Measurements from ENCODE around the gene ITGBL1.
A peak's percentile ranks its signal among the peaks of the same experiment; 100 is the strongest.

The ITGBL1 gene

GRCh38 chr13:101707659-101708058 lies 255.2 kb downstream of the ITGBL1 start:
- DNase-seq = no peak

DNA sequence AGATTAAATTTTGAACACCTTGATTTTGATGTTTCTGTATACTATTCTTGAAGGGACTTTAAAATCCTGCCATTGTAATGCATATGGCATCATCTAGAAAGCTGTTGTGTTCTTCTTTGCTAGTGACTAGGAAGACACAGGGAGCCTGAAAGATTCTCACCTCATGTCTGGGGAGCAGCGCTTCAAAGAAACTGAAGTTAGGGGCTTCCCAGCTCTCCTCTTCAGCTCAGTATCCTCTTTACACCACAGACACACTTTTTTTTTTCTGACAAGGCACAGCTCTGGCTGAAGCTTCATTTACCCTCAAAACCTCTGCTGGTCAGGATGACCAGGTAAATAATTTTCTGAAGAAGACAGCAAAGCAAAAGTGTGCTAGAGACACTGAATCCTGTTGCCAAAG lies 255.6 kb downstream of the ITGBL1 start:
- no peak for DNase-seq

- peak in 1 of 3 experiments; percentile 42 for DNase-seq
Observed at GRCh38 chr13:101709952-101710351, 257.5 kb downstream of the ITGBL1 start.

DNA sequence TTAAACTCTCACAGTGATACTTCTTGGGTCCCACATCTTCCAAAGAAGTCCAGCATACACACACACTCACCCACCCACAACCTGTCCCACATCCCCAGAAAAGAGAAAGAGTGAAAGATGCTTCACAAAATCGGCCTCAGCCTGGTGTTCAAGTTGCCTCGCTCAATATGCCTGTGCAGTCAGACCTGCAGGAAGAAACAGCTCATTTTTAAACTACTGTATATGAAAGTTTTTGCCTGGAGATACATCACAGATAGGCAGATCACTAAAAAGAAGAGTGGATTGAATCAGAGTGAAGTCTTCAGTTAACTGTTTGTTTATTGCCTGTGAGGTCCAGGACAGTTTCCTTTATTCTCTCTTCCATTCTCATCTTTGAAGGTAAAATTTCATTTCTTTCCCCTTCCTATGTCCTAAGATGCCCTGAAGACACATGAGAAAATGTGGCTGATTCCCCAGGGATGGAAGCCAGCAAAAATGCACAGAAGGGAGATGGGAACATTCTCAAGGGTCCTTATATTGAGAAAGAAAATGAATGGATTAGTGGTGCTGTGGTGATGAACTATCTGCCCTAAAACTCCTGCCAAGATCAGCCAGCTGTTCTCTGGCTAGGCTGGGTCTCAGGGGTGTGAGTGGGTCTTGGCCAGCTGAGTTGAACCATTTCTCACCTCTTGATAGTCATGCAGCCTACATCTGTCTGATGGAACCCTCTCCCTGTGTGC lies 259.0 kb downstream of the ITGBL1 start:
- DNase-seq = no peak

DNA sequence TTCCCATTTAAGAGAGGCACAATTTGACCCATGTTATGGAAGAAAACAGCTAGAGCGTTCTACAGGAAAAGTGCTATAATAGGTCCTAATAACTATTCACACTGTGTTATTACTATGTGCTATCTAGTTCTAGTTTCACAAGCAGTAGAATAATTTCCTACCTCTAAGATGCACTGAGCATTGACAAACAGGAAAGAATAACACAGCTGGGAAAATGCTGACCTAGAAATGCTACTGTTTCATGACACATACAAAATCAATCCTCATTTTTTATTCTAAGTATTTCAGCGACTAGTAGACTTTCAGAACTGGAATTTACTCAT lies 259.5 kb downstream of the ITGBL1 start:
- no peak for DNase-seq

DNA sequence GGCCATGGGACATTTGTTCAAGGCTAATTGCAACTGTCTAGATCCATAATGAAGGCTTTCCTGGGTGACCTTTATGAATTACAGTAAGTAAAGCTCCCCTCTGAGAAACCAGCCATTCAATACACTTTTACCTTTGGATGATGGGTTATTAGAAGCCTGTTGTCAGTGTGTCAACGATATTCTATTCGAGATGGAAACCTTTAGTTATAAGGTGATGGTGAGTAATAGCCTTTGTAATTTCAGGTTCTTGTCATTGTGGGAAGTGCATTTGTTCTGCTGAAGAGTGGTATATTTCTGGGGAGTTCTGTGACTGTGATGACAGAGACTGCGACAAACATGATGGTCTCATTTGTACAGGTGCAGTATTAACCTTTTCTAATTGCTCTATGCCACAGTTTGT lies 261.7 kb downstream of the ITGBL1 start:
- DNase-seq = peak in 2 of 3 experiments; percentile 59 to 89

DNA sequence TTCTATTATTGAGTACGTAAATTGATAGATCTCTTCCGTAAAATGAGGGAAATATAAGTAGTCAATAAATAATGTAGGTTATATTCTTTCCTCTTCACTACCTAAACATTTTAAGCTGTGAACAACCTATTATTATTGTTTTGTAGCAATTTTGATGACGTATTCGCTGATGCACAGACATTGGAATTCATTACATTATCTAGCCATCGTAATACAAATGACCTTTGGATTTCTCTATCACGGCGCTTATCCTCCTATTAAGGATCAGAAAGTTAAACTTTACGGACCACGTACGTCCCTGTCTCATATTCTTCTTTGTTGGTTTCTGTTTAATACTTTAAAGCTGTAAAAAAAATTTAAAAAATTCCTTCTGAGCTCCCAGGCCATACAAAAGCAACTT lies 264.9 kb downstream of the ITGBL1 start:
- DNase-seq = no peak

DNA sequence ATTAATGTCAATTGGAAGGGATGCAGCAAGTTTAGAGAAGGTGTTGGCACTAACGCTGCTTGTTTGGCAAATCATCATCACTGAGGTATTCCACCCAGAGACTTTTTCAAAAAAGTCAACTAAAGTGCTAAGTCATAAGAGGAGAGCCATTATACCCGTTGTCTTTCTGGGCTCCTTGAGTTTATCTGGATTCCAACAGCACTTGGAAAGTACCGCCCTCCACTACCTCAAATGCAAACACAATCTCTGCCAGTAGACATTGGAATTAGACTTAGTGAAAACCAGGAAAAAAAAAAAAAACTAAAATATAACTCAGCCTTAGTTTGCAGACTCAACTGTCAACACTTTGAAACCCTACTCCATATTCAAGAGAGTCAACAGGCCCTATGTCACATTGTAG lies 266.0 kb downstream of the ITGBL1 start:
- no peak for DNase-seq

DNA sequence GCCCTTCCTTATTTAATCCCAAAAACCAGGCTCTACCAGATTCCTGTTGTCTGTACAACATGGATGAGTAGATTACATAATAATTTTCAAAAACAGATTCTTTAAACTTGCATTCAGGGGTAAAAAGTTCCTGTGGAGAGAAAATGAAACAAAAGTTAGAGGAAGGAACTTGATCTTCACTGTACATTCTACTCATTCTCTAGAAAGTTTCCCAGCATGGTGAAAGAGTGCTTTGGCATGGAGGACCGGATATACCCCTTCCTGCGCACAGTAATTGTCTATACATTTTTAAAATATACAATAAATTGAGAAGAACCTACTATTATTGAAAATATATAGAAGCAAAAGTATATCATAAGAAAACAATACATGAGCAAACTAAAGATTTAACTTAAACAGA lies 274.2 kb downstream of the ITGBL1 start:
- DNase-seq = no peak

- DNase-seq = no peak
Observed at GRCh38 chr13:101727118-101727517, 274.6 kb downstream of the ITGBL1 start.

- peak in 1 of 3 experiments; percentile 47 for DNase-seq
Observed at GRCh38 chr13:101728021-101728420, 275.5 kb downstream of the ITGBL1 start.

DNA sequence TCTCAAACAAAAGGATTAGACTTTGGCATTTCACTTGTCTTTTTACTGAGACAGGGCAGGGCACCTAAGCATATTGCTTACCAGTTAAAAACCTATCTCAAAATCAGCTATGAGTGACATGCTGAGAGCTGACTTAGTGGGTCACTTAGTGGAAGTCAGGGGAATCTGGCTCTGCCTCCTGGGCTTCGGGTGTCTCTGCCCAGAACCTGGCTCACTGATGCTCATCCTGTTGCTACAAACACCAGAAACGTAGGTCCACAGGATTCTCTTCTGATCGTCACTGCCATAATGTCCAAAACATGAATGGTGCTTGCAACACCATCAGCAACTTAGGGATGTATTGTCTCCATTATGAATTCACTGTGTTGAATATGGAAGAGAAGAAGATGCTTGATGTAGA lies 276.1 kb downstream of the ITGBL1 start:
- no peak for DNase-seq

GRCh38 chr13:101730420-101731000 lies 278.0 kb downstream of the ITGBL1 start:
- DNase-seq = peak in 2 of 3 experiments; percentile 76 to 96

DNA sequence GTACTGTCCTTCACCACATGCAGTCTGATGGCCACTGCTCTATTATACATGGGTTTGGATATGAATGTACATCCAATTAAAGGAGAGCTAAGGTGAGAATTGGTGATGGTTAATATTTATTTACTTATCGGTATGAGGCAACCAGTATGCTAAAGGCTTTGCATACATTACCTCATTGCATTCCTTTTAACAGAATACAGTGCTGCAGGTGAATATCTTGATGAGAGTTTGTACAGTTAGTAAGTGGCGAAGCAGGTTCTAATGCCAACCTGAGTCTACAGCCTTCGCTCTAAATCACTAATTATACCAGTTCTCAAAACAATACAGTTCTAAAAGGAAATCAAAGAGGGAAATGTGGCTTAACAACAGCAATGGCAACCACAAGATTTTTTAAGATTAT lies 284.1 kb downstream of the ITGBL1 start:
- DNase-seq = peak in 2 of 3 experiments; percentile 19 to 72

- no peak for DNase-seq
Observed at GRCh38 chr13:101738336-101738735, 285.9 kb downstream of the ITGBL1 start.

DNA sequence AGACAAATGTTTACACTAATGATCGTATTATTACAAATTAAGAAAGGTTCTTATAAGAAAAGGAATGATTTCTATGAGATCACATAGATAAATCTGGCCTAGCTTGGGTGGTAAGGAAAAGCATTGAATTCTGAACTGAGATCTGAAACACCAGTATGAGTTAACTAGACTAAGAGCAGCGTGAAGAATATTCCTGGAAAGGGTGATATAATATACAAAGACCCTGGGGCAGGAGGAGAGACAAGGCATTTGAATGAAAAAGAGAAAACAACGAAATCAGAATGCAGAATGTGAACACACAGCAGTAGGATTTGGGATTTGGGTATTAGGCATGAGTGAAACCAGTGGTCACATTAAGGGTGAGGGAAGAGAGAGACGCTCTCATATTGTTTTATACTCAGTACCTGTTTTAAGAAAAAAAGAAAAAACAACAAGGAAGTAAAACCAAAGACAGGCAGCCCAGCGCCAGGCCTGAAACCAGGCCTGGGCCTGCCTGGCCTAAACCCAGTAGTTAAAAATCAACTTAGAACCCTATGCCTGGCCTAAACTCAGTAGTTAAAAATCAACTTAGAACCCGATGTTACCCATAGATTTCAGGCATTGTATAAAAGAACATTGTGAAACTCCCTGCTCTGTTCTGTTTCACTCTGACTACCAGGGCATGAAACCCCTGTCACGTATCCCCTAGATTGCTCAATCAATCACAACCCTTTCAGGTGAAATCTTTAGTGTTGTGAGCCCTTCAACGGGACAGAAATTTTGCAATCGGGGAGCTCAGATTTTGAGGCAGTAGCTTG lies 287.1 kb downstream of the ITGBL1 start:
- DNase-seq = no peak

- DNase-seq = no peak
Observed at GRCh38 chr13:101746513-101746912, 294.0 kb downstream of the ITGBL1 start.

DNA sequence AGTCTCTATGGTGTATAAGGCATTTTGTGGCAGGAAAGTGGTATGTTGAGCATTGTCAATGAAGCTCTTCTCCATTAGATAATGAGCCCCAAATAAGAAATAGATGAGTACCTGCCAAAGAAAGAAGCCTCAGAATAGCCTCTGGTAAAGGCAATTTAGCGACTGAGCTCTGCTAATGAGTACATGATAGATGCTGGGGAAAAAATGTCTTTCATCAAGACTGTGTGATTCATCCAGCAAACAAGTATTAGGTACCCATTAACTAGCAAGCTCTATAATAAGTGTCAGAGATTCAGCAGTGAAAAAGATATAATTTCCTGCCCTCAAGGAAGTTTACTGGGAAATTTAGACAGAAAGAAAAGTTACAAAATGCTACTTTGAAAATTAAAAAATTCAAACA lies 294.6 kb downstream of the ITGBL1 start:
- peak in 1 of 3 experiments; percentile 54 for DNase-seq

DNA sequence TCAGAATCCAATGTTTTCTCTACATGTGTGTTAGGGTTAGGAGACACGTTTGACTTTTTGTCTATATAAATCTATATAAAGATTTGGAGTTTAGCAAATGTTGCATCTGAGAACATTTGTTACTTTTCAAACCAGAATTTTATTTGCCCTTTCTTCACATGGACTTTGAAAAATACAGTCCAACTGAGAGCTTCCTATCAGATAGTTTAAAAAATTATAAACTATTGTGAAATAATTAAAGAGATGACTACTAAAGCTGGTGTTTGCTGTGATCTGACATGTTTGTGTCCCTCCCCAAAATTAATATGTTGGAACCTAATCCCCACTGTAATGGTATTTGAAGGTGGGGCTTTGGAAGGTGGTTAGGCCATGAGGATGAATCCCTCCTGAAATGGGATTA lies 297.1 kb downstream of the ITGBL1 start:
- DNase-seq = no peak

- peak; percentile 83 to 99 (median 93) for DNase-seq
Observed at GRCh38 chr13:101751488-101751887, 299.0 kb downstream of the ITGBL1 start.

DNA sequence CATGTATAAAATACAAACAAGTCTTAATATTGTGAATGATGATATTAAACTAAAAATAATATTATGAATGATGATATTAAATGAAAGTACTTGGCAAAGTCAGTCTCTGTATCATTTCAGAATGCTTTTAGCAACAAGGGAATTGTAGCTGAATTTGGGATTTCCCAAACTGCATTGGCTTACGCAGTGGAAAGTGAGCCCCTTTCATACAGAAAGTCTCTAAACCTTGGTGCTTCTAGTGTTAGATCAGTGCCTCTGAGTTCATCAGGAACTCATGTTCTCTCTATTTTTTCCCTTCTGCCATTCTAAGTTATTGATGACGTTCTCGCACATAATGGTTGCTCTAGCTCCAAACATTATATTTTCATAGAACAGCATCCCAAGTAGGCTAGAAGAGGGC lies 300.0 kb downstream of the ITGBL1 start:
- no peak for DNase-seq

DNA sequence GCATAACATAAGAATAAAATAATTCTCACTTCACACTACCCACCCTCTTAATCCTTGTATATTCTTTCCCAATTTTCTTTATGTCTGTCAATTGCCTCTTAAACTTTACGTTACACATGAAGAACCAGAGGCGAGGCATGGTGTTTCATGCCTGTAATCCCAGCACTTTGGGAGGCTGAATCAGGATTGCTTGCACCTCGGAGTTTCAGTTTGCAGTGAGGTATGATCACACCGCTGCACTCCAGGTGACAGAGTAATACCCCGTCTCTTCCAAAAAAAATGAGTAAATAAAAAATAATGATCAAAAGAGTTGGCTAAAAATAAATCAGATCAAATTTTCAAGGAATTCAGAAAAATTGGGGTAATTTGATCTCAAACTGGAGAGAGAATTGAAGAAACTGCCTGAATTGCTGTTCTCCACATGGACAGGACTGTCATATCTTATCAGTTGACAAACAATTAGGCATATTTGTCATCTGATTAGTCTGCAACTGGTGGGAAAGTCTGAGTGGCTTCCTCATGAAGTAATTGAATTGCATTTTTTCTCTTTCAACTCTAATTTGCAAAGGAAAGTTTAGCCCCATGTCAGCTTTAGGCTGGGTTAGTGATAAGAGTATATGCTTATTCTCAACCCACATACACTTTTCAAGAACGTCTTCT lies 302.9 kb downstream of the ITGBL1 start:
- no peak for DNase-seq

DNA sequence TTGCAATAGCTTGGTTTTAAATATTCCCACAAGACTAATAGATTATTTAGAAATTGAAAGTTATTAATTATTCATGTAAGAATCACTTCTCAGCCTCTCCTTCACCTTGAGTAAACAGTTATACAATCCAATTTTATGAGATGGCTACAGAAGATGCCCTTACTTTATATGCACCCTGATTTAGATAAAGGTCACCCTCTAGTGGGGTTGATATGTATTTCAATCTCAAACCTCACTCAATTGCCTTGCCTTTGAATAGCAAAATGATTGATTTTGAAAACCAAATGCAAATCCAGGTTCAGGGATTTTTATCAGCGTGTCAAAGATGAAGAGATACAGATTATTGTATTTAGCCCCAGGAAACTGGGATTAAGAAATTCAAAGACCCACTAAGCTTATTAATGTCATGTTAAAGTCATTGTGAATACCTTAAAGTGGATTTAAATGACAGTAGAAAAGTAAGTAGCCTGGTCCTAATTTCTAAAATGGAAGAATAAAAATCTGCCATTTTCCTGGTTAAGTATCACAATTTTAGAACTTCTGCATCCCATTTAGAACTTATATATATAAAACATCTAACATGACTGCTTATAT lies 305.1 kb downstream of the ITGBL1 start:
- peak; percentile 50 to 89 (median 82) for DNase-seq
